Thymus (tissue), 11 donors: ENCODE data around the gene LYRM9. TPM values are rescaled to one million over a fixed set of nuclear protein-coding genes. Genes with fewer than 3 reads are reported as not detected.

Source experiments
- DNase-seq, 9 donors: peaks; one replicate each; pipeline ENCODE4 v3.0.0-alpha.2; 2013; ENCODE audit warnings: low spot score in 9 of 9, low read depth in 6 of 9, missing footprints in 1 of 9
- H3K27ac ChIP-seq, 2 donors: one replicate each; pipeline ENCODE4 v1.5.1; 2013; ENCODE audit warnings: control low read depth in 1 of 2, low read depth in 1 of 2, low read length in 1 of 2, mild to moderate bottlenecking in 1 of 2, moderate library complexity in 1 of 2
- H3K27me3 ChIP-seq, 2 donors: one replicate each; pipeline ENCODE4 v1.5.1; 2013; ENCODE audit warnings: low read length in 1 of 2; ENCODE audit not compliant: control insufficient read depth in 2 of 2, insufficient read depth in 1 of 2
- H3K36me3 ChIP-seq, 2 donors: one replicate each; pipeline ENCODE4 v1.5.1; 2013; ENCODE audit warnings: low read length in 1 of 2, mild to moderate bottlenecking in 1 of 2, moderate library complexity in 1 of 2; ENCODE audit not compliant: control insufficient read depth in 2 of 2, insufficient read depth in 2 of 2
- H3K4me1 ChIP-seq, 2 donors: one replicate each; pipeline ENCODE4 v1.5.1; 2013; ENCODE audit warnings: low read length in 2 of 2; ENCODE audit not compliant: control insufficient read depth in 2 of 2, insufficient read depth in 2 of 2
- H3K4me3 ChIP-seq, 2 donors: one replicate each; pipeline ENCODE4 v1.5.1; 2013; ENCODE audit warnings: low read length in 2 of 2, control low read depth in 1 of 2, mild to moderate bottlenecking in 1 of 2
- H3K9me3 ChIP-seq, 2 donors: one replicate each; pipeline ENCODE4 v1.5.1; 2013; ENCODE audit warnings: low read length in 1 of 2, mild to moderate bottlenecking in 1 of 2; ENCODE audit not compliant: control insufficient read depth in 2 of 2, insufficient read depth in 1 of 2
- WGBS: extraction: QIAGEN DNeasy Blood & Tissue Kit; methylation state at CpG from one replicate; pipeline ENCODE4 v1.1.7; 2013; 5-methylcytosine and 5-hydroxymethylcytosine counted together
- polyA plus RNA-seq: library from polyadenylated mRNA; stranded (reverse); fragments of 200-250 nt; gene quantifications from one replicate; pipeline ENCODE4 v1.2.3, GENCODE V29; 2013
- total RNA-seq: library from RNA; stranded (reverse); fragments of 120-200 nt; gene quantifications from one replicate; pipeline ENCODE4 v1.2.4, GENCODE V29; 2013
- donor health status: healthy.

The LYRM9 gene
- total and polyA plus RNA-seq, 2 donors = 3.8 to 27.7 TPM

DNA sequence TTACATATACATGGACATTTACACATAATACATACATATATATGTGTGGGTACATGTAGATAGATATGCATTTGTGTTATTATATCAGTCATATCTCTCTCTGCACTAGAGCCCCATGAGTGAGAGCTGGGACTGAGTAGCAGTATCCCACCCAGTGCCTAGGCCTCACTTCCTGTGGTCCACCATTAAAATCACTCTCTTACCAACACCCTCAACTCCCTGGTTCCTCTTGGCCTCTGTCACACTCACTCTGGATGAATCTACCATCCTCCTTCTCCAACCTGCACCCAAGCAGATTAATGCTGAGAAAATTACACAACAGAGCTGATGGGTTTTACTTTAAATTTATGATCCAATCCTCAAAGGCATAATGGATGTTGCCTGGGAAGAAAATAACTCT lies 4.9 kb upstream of the LYRM9 start:
- no peak for DNase-seq
- H3K36me3 ChIP-seq = no peaks in the 10 kb centered on the region
- H3K9me3 ChIP-seq = no peaks in the 10 kb centered on the region
- peaks cover 0 to 2% of the 10 kb centered on the region in 2 donors for H3K4me1 ChIP-seq
- no peak overlapping the region for H3K4me3 ChIP-seq
- peaks cover 0 to 8% of the 10 kb centered on the region in 2 donors for H3K27me3 ChIP-seq
- H3K27ac ChIP-seq = no peak overlapping the region

DNA sequence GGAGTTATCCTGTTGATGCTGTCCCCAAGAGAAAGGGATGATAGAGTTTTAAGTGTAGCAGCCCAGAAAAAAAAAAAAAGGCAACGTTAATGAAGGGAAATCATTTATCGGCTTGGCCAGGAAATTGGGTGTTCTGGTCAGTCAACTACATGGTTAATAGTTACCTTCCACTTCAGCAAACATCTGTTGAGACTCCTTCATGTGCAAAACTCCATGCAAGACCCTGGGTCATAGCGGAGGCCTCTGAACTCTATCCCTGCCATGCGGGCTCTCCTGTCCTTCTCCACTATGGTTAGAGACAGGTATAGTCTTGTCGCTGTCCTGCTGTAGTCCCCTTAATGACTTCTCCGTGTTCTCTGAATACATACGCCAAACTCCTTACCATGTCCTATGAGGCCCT lies 3.5 kb upstream of the LYRM9 start:
- DNase-seq = no peak
- WGBS = 94% methylated on average over 7 of the region's 7 CpGs
- H3K9me3 ChIP-seq = no peaks in the 10 kb centered on the region

GRCh38 chr17:27895940-27896535 lies 2.9 kb upstream of the LYRM9 start:
- no peak overlapping the region for H3K4me3 ChIP-seq
- WGBS = 97% methylated on average over 1 of the region's 1 CpG
- DNase-seq = no peak
- peaks cover 0 to 2% of the 10 kb centered on the region in 2 donors for H3K4me1 ChIP-seq
- no peaks in the 10 kb centered on the region for H3K36me3 ChIP-seq
- H3K9me3 ChIP-seq = no peaks in the 10 kb centered on the region
- no peak overlapping the region for H3K27ac ChIP-seq
- peaks cover 2 to 8% of the 10 kb centered on the region in 2 donors for H3K27me3 ChIP-seq

More for the DNA sequence above, 3.5 kb upstream of the LYRM9 start:
- H3K4me1 ChIP-seq = peaks cover 0 to 2% of the 10 kb centered on the region in 2 donors
- no peak overlapping the region for H3K27ac ChIP-seq
- H3K4me3 ChIP-seq = no peak overlapping the region
- H3K27me3 ChIP-seq = peaks cover 2 to 8% of the 10 kb centered on the region in 2 donors
- H3K36me3 ChIP-seq = no peaks in the 10 kb centered on the region

GRCh38 chr17:27895123-27895895 lies 2.1 kb upstream of the LYRM9 start:
- Histone ChIP-seq H3K4me1 (peaks cover 0 to 2% of the 10 kb centered on the region in 2 donors), H3K27ac (no peak overlapping the region), H3K9me3 (no peaks in the 10 kb centered on the region), H3K36me3 (no peaks in the 10 kb centered on the region), H3K27me3 (peaks cover 2 to 8% of the 10 kb centered on the region in 2 donors), H3K4me3 (no peak overlapping the region)
- whole genome bisulfite sequencing = 79% methylated on average over 8 of the region's 8 CpGs
- DNase-seq = no peak

GRCh38 chr17:27893841-27894503 lies 807 bp upstream of the LYRM9 start:
- 6% methylated on average over 7 of the region's 7 CpGs for WGBS
- peaks cover 0 to 2% of the 10 kb centered on the region in 2 donors for H3K4me1 ChIP-seq
- no peaks in the 10 kb centered on the region for H3K9me3 ChIP-seq
- no peak overlapping the region for H3K4me3 ChIP-seq
- no peak for DNase-seq
- H3K27me3 ChIP-seq = peaks cover 2 to 8% of the 10 kb centered on the region in 2 donors
- H3K36me3 ChIP-seq = no peaks in the 10 kb centered on the region
- no peak overlapping the region for H3K27ac ChIP-seq

DNA sequence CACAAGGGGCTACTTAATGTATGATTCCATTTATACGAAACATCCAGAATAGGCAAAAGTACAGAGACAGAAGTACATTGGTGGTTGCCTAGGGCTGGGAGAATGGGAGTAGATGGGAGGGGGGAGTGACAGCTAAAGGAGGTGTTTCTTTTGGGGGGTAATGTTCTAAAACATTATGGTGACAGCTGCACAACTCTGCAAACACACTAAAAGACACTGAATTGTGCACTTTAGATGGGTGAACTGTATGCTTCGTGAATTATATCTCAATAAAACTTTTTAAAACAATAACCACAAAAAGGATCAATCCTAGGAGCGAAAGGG lies 661 bp downstream of the LYRM9 start:
- no peaks in the 10 kb centered on the region for H3K9me3 ChIP-seq
- H3K4me3 ChIP-seq = peak overlapping the region; percentile 55 to 87
- no peak overlapping the region for H3K27ac ChIP-seq
- no peaks in the 10 kb centered on the region for H3K36me3 ChIP-seq
- 41% methylated on average over 3 of the region's 3 CpGs for WGBS
- no peak for DNase-seq
- H3K27me3 ChIP-seq = peaks cover 2 to 8% of the 10 kb centered on the region in 2 donors
- H3K4me1 ChIP-seq = peaks cover 0 to 2% of the 10 kb centered on the region in 2 donors

GRCh38 chr17:27891841-27892240 lies 1.3 kb downstream of the LYRM9 start:
- WGBS = 97% methylated on average over 9 of the region's 9 CpGs
- DNase-seq = no peak
- Histone ChIP-seq H3K4me1 (peaks cover 0 to 2% of the 10 kb centered on the region in 2 donors), H3K4me3 (no peak overlapping the region), H3K9me3 (no peaks in the 10 kb centered on the region), H3K27ac (no peak overlapping the region), H3K36me3 (no peaks in the 10 kb centered on the region), H3K27me3 (peaks cover 2 to 8% of the 10 kb centered on the region in 2 donors)

GRCh38 chr17:27889711-27890251 lies 3.4 kb downstream of the LYRM9 start:
- 97% methylated on average over 4 of the region's 4 CpGs for WGBS
- no peak for DNase-seq
- H3K9me3 ChIP-seq = no peaks in the 10 kb centered on the region
- H3K4me3 ChIP-seq = no peak overlapping the region
- H3K27me3 ChIP-seq = peaks cover 2 to 8% of the 10 kb centered on the region in 2 donors
- no peak overlapping the region for H3K27ac ChIP-seq
- no peaks in the 10 kb centered on the region for H3K36me3 ChIP-seq
- H3K4me1 ChIP-seq = peaks cover 0 to 2% of the 10 kb centered on the region in 2 donors

DNA sequence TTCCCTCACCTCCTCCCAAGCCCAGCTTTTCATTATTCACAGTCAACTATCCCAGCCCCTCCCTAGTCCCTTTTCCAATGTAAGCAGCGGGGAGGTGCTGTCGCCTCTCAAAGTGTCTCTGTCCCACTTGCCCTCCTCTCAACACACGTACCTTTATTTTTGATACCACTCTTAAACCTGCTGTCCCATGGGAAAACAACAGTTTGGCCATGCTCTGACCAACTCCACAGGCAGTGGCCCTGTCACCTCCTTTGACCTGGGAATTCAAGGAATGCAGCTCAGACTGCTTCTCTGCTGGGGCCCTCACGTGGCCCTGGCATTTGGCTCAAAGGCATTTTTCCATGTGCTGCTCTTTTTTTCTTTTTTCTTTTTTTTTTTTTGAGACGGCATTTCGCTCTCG lies 4.2 kb downstream of the LYRM9 start:
- H3K27ac ChIP-seq = peak overlapping the region in 1 of 2 donors; percentile 31
- no peak for DNase-seq
- WGBS = 83% methylated on average over 7 of the region's 7 CpGs

More for the DNA sequence above, 4.2 kb downstream of the LYRM9 start:
- Histone ChIP-seq H3K9me3 (no peaks in the 10 kb centered on the region), H3K4me1 (peaks cover 0 to 2% of the 10 kb centered on the region in 2 donors), H3K4me3 (no peak overlapping the region), H3K36me3 (no peaks in the 10 kb centered on the region), H3K27me3 (peaks cover 2% of the 10 kb centered on the region in 2 donors)
